ENCODE data around the gene SPOCK2.
"Not testable (repeated sequence)": the region's sequence is repeated elsewhere in the genome, so short reads cannot be mapped to it uniquely, and the experiment has no call there.

Gene SPOCK2

DNA sequence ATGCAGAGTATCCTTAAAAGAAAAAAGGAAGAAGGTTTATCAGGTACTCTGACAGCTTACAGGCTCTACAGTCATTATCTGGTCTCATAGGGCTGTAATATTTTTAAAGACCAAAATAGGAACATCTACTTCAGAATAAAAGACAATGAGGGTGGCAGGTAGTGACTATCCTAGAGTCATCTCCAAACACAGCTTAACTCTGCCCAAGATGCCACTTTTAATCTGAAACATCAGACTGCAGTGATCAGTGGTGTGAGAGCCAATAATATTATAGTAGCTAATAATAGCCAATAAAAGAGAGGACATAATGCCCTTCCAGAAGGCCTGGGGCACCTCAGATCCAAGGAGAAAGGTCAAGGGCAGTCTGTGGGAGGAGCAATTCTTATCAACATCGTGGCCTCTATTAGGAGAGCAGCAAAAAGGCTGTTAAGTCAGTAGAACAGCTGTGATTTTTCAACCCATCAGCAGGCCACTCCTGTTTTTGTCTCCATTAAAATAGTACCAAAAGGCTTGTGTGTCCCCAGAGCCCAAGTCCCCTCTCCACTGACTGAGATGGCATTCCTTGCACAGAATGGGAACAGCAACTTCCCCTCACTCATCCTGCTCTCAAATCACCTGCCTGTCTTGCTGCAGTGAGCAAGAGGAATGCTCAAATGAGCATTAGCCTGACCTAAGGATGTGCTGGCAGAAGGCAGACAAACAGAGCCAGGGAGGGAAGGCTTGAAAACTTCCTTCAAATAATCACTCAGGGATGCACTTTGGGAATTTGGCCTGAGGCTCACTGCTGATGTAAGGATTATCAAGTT is 20.7 kb upstream of the SPOCK2 start:
- DNase-seq (ENCODE audit: low read depth in 2 of 3, low spot score in 2 of 3), result no peak

GRCh38 chr10:72108004-72108370 is 19.6 kb upstream of the SPOCK2 start:
- not testable (repeated sequence) for DNase-seq (ENCODE audit: low read depth in 2 of 3, low spot score in 2 of 3)

DNA sequence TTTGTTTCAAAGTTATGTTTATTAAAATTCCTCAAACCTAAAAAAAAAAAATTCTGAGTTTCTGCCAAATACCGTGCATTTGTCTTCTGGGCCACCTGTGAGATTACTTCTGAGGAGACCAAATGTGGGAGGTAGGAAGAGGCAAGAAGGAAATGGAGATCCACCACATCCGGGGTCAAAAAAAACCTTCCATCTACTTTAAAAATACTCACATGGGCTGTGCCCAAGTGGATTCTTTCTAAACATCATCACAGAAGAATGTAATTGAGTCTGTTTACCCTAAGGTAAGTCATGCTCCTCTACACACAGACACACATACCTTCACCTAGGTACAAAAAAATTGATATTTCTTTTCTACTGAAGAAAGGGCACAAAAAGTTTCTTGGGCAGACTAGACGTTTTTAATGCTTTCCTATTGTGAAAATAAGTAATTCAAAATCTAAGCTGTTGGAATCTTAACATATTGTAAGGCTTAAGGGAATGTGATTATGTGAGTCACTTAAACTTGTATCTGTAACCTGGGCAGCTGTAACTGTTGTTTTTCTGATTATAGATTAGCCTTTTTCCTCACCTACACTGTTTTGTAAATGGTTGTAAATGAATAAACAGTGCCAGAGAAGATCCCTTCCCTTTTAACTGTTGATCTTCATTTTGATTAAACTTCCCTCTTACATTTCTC is 19.1 kb upstream of the SPOCK2 start:
- no peak for DNase-seq (ENCODE audit: low read depth in 2 of 3, low spot score in 2 of 3)

DNA sequence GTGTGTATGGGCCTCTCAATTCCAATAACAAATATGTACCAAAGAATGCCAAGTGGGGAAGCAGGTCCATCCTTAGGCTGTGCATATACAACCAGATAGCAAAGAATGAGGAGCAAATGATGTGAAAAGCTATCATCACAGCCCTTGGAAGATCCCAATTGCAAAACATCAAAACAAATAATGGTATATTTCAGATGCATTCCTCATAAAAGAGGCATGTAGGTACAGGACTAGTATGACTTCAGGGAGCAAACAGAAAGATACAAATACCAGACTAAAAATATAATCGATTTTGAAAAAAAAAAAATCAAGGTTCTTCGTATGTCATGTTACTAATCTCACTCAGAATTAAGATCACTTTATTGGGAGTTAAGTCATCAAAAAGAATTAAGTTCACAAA is 18.5 kb upstream of the SPOCK2 start:
- no peak for DNase-seq (ENCODE audit: low read depth in 2 of 3, low spot score in 2 of 3)

- DNase-seq (ENCODE audit: low read depth in 2 of 3, low spot score in 2 of 3), result no peak
Measured at GRCh38 chr10:72106154-72106849, 18.0 kb upstream of the SPOCK2 start.

GRCh38 chr10:72105710-72106109 is 17.4 kb upstream of the SPOCK2 start:
- DNase-seq (ENCODE audit: low read depth in 2 of 3, low spot score in 2 of 3), result no peak

GRCh38 chr10:72105098-72105475 is 16.7 kb upstream of the SPOCK2 start:
- no peak for DNase-seq (ENCODE audit: low read depth in 2 of 3, low spot score in 2 of 3)

DNA sequence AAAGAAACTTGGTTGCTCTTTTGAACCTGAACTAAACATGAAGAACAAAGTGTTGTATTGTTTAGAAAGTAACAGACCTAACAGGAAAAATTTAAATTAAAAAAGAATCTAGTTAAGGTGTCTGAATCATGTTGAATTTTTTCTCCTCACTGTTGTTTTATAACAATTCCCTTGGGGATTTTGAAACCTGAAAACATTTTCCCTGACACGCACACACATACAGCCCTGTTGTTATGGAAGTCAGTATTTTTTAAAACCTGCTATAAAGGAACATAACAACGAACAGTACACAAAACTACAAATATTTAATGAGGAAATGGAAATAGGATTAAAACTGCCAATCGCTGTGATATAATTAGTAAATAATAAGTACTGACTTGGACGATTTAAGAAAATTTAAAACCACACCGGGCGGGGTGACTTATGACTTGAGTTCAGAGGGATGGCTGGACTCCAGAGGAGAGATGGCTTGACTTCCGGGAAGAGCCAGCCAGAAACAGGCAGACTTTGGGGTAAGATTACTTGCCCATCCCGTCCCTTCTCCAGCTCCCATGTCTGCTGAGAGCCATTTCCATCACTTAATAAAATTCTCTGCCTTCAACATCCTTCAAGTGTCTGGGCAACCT is 16.2 kb upstream of the SPOCK2 start:
- no peak for DNase-seq (ENCODE audit: low read depth in 2 of 3, low spot score in 2 of 3)

DNA sequence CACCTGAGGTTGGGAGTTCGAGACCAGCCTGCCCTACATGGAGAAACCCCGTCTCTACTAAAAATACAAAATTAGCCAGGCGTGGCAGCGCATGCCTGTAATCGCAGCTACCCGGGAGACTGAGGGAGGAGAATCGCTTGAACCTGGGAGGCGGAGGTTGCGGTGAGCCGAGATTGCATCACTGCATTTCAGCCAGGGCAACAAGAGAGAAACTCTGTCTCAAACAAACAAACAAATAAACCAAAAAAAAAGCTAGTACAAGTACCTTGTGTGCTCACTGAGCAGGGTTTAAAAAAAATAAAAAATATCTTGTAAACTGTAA is 11.2 kb upstream of the SPOCK2 start:
- no peak for DNase-seq (ENCODE audit: low read depth in 2 of 3, low spot score in 2 of 3)

DNA sequence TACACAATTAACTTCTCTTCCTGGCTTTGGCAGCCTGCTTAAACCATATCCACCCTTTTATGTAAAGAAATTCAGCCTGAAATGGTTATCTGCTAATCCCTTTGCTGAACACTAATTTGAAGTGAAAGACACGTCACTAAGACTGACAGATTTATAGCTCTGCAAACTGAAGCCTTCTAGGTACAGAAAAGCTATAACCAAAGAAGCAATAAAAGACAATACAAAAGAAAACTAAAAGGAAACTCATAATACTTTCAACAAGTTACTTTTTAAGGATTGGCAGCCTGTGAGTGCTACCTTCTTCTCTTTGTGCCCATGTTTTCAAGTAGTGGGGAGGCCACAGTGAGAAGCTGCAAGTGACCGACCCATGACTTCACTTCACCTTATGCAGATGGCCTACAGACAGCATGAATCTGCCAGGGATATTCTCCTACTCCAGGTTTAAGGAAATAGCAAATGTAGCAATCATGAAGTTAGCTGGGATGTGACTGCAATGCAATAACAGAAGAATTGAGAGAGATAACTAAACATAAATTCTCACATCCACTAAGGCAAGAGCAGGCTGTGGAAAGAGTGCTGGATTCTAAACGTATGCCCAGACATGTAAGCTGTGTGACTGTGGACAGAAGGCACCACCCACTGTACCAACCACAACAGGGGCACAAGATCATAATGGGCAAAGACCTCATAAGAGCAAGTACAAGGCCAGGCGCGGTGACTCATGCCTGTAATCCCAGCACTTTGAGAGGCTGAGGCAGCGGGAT is 10.7 kb upstream of the SPOCK2 start:
- no peak for DNase-seq (ENCODE audit: low read depth in 2 of 3, low spot score in 2 of 3)

DNA sequence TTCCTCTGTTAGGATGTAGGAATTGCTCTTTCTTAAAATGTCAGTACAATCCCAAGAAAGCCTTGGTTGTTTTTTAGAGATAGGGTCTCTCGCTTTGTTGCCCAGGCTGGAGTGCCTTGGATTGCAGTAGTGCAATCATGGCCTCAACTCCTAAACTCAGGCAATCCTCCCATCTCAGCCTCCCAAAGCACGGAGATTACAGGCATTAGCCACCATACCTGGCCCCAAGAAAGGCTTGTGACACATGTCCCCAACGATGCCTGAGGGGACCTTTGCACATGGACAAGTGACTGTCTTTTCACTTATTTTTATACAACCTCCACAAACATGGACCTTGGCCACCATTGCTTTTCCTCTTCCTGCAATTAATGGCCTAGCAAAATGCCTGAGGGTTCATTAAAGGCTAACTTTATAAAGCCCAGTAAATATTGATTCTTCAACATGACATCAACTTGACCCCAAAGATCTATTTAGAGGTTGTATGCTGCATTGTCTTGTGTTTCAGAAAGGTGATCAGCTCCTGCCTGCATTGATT is 10.0 kb upstream of the SPOCK2 start:
- DNase-seq (ENCODE audit: low read depth in 2 of 3, low spot score in 2 of 3), result no peak

DNA sequence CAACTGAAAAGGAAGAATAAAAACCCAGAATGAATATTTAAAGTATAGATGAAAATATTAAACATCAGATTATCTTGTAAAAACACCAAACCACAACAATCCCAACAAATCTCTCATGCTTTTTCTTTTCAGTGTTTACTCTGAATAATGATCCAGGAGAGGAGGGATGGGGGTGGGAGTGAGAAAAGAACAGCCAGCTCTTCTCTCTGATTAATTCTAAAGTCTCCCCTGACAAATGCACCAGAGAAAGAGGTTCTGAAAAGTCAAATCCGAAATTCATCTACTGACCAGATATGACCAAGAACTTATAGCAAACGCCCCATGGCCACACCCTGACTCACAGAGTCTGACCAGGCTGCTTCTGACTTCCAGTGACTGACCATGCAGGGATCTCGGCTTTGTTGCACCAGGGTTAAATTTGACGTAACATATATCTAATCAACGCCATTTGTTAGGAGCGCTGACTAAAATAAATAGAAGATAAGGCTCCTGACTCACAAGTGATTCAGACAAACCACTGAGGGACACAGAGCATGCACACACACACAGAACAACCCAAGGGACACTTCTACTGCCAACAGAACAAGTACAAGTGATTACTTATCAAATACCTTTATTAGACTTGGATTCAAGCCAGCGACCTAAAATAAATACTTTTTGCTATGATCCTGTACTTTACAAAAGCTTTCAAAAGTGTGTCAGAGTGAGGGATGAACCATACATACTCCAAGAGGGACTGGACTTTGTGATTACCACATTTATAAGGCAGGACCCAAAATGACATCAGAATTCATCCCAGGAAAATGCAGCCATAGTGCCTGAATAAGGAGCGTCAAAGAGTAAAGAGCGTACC is 9.3 kb upstream of the SPOCK2 start:
- no peak for DNase-seq (ENCODE audit: low read depth in 2 of 3, low spot score in 2 of 3)

DNA sequence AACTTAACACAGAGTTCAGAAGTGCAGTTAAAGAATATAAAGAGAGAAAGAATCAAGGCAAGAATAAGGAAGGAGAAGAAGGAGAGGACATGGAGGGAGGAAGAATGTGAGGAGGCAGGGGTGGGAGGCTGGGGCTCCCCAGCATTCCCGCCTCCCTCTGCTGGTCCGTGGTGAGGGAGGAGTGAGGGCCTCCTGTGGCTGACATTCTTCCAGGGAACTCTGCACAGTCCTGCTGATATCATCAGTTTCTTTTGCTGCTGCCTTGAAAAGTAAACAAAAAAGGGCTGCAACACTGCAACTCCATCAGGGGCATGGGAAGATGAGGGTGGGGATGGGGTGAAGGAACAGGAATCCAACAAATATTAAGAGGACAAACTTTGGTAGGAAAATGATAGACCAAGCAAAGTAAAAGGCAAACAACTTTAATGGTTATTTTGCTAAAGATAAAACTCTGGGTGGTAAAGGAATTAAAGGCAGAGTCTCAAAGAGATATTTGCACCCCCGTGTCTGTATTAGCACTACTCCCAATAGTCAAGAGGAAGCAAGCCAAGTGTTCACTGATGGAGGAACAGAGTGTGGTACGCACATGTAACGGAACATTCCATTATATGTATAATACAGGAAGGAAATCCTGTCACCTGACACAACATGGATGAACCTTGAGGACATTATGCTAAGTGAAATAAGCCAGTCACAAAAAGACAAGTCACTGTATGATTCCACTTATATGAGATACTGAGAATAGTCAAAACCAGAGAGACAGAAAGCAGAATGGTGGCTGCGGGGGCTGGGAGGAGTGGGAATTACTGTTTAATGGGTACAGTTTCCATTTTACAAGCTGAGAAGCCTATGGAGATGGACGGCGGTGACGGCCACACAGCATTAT is 8.0 kb upstream of the SPOCK2 start:
- no peak for DNase-seq (ENCODE audit: low read depth in 2 of 3, low spot score in 2 of 3)

GRCh38 chr10:72095195-72095594 is 6.8 kb upstream of the SPOCK2 start:
- no peak for DNase-seq (ENCODE audit: low read depth in 2 of 3, low spot score in 2 of 3)

DNA sequence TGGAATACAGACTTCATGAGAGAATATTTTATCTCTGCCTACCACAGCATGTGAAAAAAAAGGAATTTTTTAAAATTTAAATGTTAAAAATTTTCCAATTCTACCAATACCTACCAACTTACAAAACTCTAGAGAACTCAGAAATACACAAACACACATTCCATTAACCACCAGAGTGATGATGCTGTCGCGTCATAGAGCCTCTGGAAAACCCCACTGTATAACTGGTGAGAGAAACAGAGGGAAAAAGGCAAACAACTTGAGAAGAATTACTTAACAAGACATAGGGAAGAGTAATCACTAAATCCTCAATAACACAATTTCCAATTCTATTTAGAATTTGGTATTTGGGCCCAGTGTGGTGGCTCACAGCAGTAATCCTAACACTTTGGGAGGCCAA is 6.2 kb upstream of the SPOCK2 start:
- DNase-seq (ENCODE audit: low read depth in 2 of 3, low spot score in 2 of 3), result no peak

GRCh38 chr10:72093450-72093849 is 5.1 kb upstream of the SPOCK2 start:
- DNase-seq (ENCODE audit: low read depth in 2 of 3, low spot score in 2 of 3), result no peak

DNA sequence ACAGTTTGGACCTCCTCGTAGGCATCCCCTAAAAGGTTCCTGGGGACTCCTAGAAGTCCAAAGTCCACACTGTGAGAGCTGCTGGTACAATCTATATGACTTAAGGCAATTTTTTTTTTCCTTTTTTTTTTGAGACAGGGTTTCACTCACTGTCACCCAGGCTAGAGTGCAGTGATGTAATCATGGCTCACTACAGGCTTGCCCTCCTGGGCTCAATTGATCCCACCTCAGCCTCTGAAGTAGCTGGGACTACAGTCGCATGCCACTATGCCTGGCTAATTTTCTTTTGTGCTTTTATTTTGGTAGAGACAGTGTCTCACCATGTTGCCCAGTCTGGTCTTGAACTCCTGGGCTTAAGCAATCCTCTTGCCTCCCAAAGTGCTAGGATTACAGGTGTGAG is 4.6 kb upstream of the SPOCK2 start:
- DNase-seq (ENCODE audit: low read depth in 2 of 3, low spot score in 2 of 3), result no peak

DNA sequence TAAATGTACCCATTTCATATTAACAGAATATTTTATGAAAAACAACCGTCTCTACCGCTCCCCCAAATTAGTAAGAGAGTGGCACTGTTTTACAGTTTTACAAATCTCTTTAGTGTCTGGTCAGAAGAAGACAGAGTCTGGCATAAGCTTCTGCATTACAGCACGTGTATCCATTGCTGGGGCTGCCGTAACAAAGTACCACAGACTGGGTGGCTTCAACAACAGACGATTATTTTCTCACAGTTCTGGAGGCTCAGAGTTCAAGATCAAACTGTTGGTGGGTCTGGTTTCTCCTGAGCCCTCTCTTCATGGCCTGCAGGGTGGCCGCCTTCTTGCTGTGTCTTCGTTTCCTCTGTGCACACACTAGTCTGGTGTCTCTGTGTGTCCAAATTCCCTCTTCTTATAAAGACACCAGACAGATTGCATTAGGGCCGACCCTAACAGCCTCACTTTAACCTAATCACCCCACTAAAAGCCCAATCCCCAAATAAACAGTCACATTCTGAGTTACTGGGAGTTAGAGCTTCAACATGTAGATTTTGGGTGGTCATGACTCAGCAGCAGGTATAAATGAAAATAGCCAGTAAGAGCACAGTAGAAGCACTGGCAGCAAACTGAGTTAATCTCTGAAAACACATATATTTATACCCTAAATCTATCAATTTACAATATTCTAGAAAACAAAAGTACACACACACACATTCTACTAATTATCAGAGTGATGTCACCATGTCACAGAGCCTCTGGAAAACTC is 4.0 kb upstream of the SPOCK2 start:
- no peak for DNase-seq (ENCODE audit: low read depth in 2 of 3, low spot score in 2 of 3)
